Measurements from ENCODE around the gene GSTT2B.

DNA sequence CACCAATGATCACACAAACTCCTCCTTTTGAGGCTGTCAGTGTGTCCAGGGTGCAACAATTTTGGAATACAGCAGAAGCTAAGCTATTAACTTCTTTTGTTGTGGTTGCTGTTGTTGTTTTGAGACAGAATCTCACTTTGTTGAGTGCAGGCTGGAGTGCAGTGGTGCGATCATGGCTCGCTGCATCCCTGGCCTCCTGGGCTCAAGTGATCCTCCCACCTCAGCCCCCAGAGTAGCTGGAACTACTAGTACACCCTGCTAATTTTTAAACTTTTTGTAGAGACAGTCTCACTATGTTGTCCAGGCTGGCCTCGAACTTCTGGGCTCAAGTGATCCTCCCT is 22.0 kb downstream of the GSTT2B start:
- TF ChIP-seq POLR2AphosphoS5 (IDR thresholded peaks at IDR 0.05; ENCODE audit: low read depth, low read length): no peak
- TF ChIP-seq, protein P1, sequence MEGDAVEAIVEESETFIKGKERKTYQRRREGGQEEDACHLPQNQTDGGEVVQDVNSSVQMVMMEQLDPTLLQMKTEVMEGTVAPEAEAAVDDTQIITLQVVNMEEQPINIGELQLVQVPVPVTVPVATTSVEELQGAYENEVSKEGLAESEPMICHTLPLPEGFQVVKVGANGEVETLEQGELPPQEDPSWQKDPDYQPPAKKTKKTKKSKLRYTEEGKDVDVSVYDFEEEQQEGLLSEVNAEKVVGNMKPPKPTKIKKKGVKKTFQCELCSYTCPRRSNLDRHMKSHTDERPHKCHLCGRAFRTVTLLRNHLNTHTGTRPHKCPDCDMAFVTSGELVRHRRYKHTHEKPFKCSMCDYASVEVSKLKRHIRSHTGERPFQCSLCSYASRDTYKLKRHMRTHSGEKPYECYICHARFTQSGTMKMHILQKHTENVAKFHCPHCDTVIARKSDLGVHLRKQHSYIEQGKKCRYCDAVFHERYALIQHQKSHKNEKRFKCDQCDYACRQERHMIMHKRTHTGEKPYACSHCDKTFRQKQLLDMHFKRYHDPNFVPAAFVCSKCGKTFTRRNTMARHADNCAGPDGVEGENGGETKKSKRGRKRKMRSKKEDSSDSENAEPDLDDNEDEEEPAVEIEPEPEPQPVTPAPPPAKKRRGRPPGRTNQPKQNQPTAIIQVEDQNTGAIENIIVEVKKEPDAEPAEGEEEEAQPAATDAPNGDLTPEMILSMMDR (IDR thresholded peaks at IDR 0.05): no peak

Measured in Panc1 (cell line).